Hepatocyte (in vitro differentiated cells): Measurements from ENCODE around the gene STK32B.

Experiments used
- CTCF ChIP-seq: fragments of 200-600 bp; sonication (generic); IDR thresholded peaks from 2 replicates; pipeline ENCODE4 v1.5.1; 2016; ENCODE audit warnings: antibody characterized with exemption, mild to moderate bottlenecking; ENCODE audit not compliant: poor library complexity
- EZH2 ChIP-seq: fragments of 200-600 bp; sonication (generic); IDR thresholded peaks from 2 replicates; pipeline ENCODE4 v1.6.1; 2016; ENCODE audit warnings: antibody characterized with exemption, mild to moderate bottlenecking, borderline replicate concordance

- TF ChIP-seq CTCF (no peak), EZH2 (no peak)
Measured at GRCh38 chr4:5373327-5373726, 322.0 kb downstream of the STK32B start.
